H9 (cell line): ENCODE results near the gene MKI67. TPM values are rescaled to one million over a fixed set of nuclear protein-coding genes. Genes with fewer than 3 reads are reported as not detected.
A peak's percentile ranks its signal among the peaks of the same experiment; 100 is the strongest.

Experiments used
- DNase-seq: peaks from one replicate; pipeline ENCODE4 v3.0.0-alpha.2; 2017
- H2AFZ ChIP-seq: one replicate; pipeline ENCODE4 v1.6.1; 2013; ENCODE audit warnings: mild to moderate bottlenecking, low read length, control low read depth, moderate library complexity
- H2AK5ac ChIP-seq: 2 replicates; pipeline ENCODE4 v1.6.1; 2013; ENCODE audit warnings: low read length, control low read depth, mixed read lengths; ENCODE audit not compliant: insufficient read length
- H2BK120ac ChIP-seq: one replicate; pipeline ENCODE4 v1.6.1; 2013; ENCODE audit warnings: low read depth, mild to moderate bottlenecking, low read length, control low read depth, inconsistent platforms; ENCODE audit not compliant: poor library complexity, severe bottlenecking
- H2BK12ac ChIP-seq: 2 replicates; pipeline ENCODE4 v1.6.1; 2013; ENCODE audit warnings: low read length, control low read depth, mixed read lengths, low read depth; ENCODE audit not compliant: insufficient read length
- H2BK15ac ChIP-seq: 2 replicates; pipeline ENCODE4 v1.6.1; 2013; ENCODE audit warnings: low read depth, low read length, control low read depth
- H2BK20ac ChIP-seq: one replicate; pipeline ENCODE4 v1.6.1; 2013; ENCODE audit warnings: low read depth, mild to moderate bottlenecking, low read length, control low read depth, inconsistent platforms; ENCODE audit not compliant: poor library complexity, severe bottlenecking
- H2BK5ac ChIP-seq: 2 replicates; pipeline ENCODE4 v1.6.1; 2013; ENCODE audit warnings: low read length, control low read depth, mixed read lengths; ENCODE audit not compliant: insufficient read length
- H3K14ac ChIP-seq: 2 replicates; pipeline ENCODE4 v1.6.1; 2013; ENCODE audit warnings: low read length, control low read depth; ENCODE audit not compliant: insufficient read depth
- H3K18ac ChIP-seq: 2 replicates; pipeline ENCODE4 v1.6.1; 2013; ENCODE audit warnings: low read depth, mild to moderate bottlenecking, mixed read lengths, low read length, control low read depth; ENCODE audit not compliant: insufficient read length
- H3K23ac ChIP-seq: 2 replicates; pipeline ENCODE4 v1.6.1; 2013; ENCODE audit warnings: low read length, control low read depth, mixed read lengths, low read depth; ENCODE audit not compliant: insufficient read length
- H3K23me2 ChIP-seq: 2 replicates; pipeline ENCODE4 v1.6.1; 2013; ENCODE audit warnings: low read depth, mild to moderate bottlenecking, mixed read lengths, low read length, control low read depth; ENCODE audit not compliant: insufficient read length, poor library complexity, severe bottlenecking
- H3K27ac ChIP-seq: 2 replicates; pipeline ENCODE4 v1.5.1; 2013; ENCODE audit warnings: low read length, control low read depth, mixed read lengths, low read depth; ENCODE audit not compliant: insufficient read length
- H3K27me3 ChIP-seq: 2 replicates; pipeline ENCODE4 v1.6.1; 2013; ENCODE audit warnings: low read length, control low read depth, inconsistent platforms; ENCODE audit not compliant: insufficient read depth
- H3K4ac ChIP-seq: 2 replicates; pipeline ENCODE4 v1.6.1; 2013; ENCODE audit warnings: low read depth, mild to moderate bottlenecking, control low read depth, inconsistent platforms, low read length, moderate library complexity
- H3K4me1 ChIP-seq: 2 replicates; pipeline ENCODE4 v1.6.1; 2013; ENCODE audit warnings: low read length, control low read depth, inconsistent platforms; ENCODE audit not compliant: insufficient read depth
- H3K4me2 ChIP-seq: 2 replicates; pipeline ENCODE4 v1.6.1; 2013; ENCODE audit warnings: low read length, control low read depth, mixed read lengths; ENCODE audit not compliant: insufficient read length, insufficient read depth
- H3K56ac ChIP-seq: 2 replicates; pipeline ENCODE4 v1.6.1; 2013; ENCODE audit warnings: low read depth, mild to moderate bottlenecking, mixed read lengths, low read length, control low read depth; ENCODE audit not compliant: insufficient read length
- H3K79me1 ChIP-seq: 2 replicates; pipeline ENCODE4 v1.6.1; 2013; ENCODE audit warnings: low read depth, mild to moderate bottlenecking, moderate library complexity, low read length, control low read depth, inconsistent platforms; ENCODE audit not compliant: insufficient read depth, poor library complexity, severe bottlenecking
- H3K79me2 ChIP-seq: 2 replicates; pipeline ENCODE4 v1.6.1; 2013; ENCODE audit warnings: low read length, control low read depth, inconsistent platforms; ENCODE audit not compliant: insufficient read depth
- H3K9ac ChIP-seq: 2 replicates; pipeline ENCODE4 v1.6.1; 2013; ENCODE audit warnings: low read length, control low read depth, mixed read lengths; ENCODE audit not compliant: insufficient read length; ENCODE audit errors: extremely low read depth
- H3K9me3 ChIP-seq: one replicate; pipeline ENCODE4 v1.6.1; 2013; ENCODE audit warnings: low read depth, low read length, inconsistent platforms; ENCODE audit not compliant: control insufficient read depth
- H3T11ph ChIP-seq: one replicate; pipeline ENCODE4 v1.6.1; 2013; ENCODE audit warnings: mild to moderate bottlenecking, low read length, control low read depth, inconsistent platforms
- H4K20me1 ChIP-seq: one replicate; pipeline ENCODE4 v1.6.1; 2013; ENCODE audit not compliant: control insufficient read depth, insufficient read length, insufficient read depth
- H4K5ac ChIP-seq: 2 replicates; pipeline ENCODE4 v1.6.1; 2013; ENCODE audit warnings: low read depth, mild to moderate bottlenecking, mixed read lengths, low read length, control low read depth; ENCODE audit not compliant: insufficient read length
- H4K8ac ChIP-seq: replicated peaks from 2 replicates; pipeline ENCODE4 v1.6.1; 2013; ENCODE audit warnings: low read length, control low read depth, mixed read lengths, low read depth; ENCODE audit not compliant: insufficient read length
- H4K91ac ChIP-seq: 2 replicates; pipeline ENCODE4 v1.6.1; 2013; ENCODE audit warnings: low read depth, mild to moderate bottlenecking, moderate library complexity, mixed read lengths, low read length, control low read depth; ENCODE audit not compliant: insufficient read length
- H3K27ac Mint-ChIP-seq, 3 experiments: 2 replicates in 2 of 3; 3 replicates in 1 of 3; pipeline ENCODE4 v1.8.0; 2020 to 2021; ENCODE audit warnings: mixed read lengths in 3 of 3, mild to moderate bottlenecking in 1 of 3, moderate library complexity in 1 of 3
- H3K27me3 Mint-ChIP-seq: 2 replicates; pipeline ENCODE4 v1.8.0; 2021; ENCODE audit warnings: low read depth, mild to moderate bottlenecking, moderate library complexity, mixed read lengths
- H3K36me3 Mint-ChIP-seq, 3 experiments: 2 replicates in 2 of 3; 3 replicates in 1 of 3; pipeline ENCODE4 v1.8.0; 2020 to 2021; ENCODE audit warnings: low read depth in 3 of 3, mixed read lengths in 3 of 3; ENCODE audit not compliant: insufficient read depth in 1 of 3
- H3K4me1 Mint-ChIP-seq, 2 experiments: 2 replicates each; pipeline ENCODE4 v1.8.0; 2020; ENCODE audit warnings: mixed read lengths in 2 of 2
- H3K4me3 Mint-ChIP-seq, 2 experiments: 2 replicates in 1 of 2; 3 replicates in 1 of 2; pipeline ENCODE4 v1.8.0; 2020 to 2021; ENCODE audit warnings: mild to moderate bottlenecking in 2 of 2, mixed read lengths in 2 of 2, moderate library complexity in 1 of 2
- H3K9me3 Mint-ChIP-seq, 2 experiments: 2 replicates in 1 of 2; 3 replicates in 1 of 2; pipeline ENCODE4 v1.8.0; 2020; ENCODE audit warnings: mild to moderate bottlenecking in 2 of 2, mixed read lengths in 2 of 2, moderate library complexity in 1 of 2
- CTCF ChIP-seq: fragments of 200-600 bp; sonication (generic); conservative IDR thresholded peaks from 3 replicates; pipeline ENCODE4 v1.8.0; 2021; ENCODE audit warnings: antibody characterized with exemption, mild to moderate bottlenecking
- WGBS: extraction: QIAGEN DNeasy Blood & Tissue Kit; methylation state at CpG from one replicate; pipeline ENCODE4 v1.1.7; 2013; ENCODE audit warnings: missing lambda C conversion rate, low lambda C conversion rate, mixed read lengths; ENCODE audit not compliant: insufficient read length; ENCODE audit errors: extremely low coverage; 5-methylcytosine and 5-hydroxymethylcytosine counted together
- total RNA-seq: library from RNA; stranded (reverse); gene quantifications from 2 replicates; pipeline ENCODE4 v1.2.1, GENCODE V29; 2021

Gene MKI67
- total RNA-seq, 1 experiment from 2014 or later: 108 TPM

GRCh38 chr10:128084991-128085390 lies 41.2 kb downstream of the MKI67 start:
- H3K9me3 ChIP-seq: no peaks in the 10 kb centered on the region
- H2BK15ac ChIP-seq: no peak overlapping the region
- no peak overlapping the region for H2BK12ac ChIP-seq
- H2BK5ac ChIP-seq: no peak overlapping the region
- H2BK120ac ChIP-seq: no peak overlapping the region
- no peak overlapping the region for H4K91ac ChIP-seq
- H3K36me3 Mint-ChIP-seq: no peaks in the 10 kb centered on the region
- H3K18ac ChIP-seq: no peak overlapping the region
- H2AFZ ChIP-seq: no peak overlapping the region
- no peak overlapping the region for H3K4me2 ChIP-seq
- H3K23me2 ChIP-seq: no peaks in the 10 kb centered on the region
- no peak overlapping the region for H3K14ac ChIP-seq
- no CpG with 5 or more reads among the region's 8 CpGs for WGBS
- no peak overlapping the region for H2AK5ac ChIP-seq
- TF ChIP-seq CTCF: no peak
- no peaks in the 10 kb centered on the region for H4K20me1 ChIP-seq
- H3K27ac Mint-ChIP-seq: peak overlapping the region in 1 of 3 experiments; percentile 49; a peak in 2 of 7 replicates
- H3K4me1 Mint-ChIP-seq: peaks cover 45 to 48% of the 10 kb centered on the region in 2 experiments
- H4K8ac ChIP-seq: no peak overlapping the region
- no peak overlapping the region for H3K27ac ChIP-seq
- no peak overlapping the region for H3K4me3 Mint-ChIP-seq
- H3K23ac ChIP-seq: no peak overlapping the region
- no peaks in the 10 kb centered on the region for H3K27me3 ChIP-seq
- H3T11ph ChIP-seq: no peak overlapping the region
- no peaks in the 10 kb centered on the region for H3K79me2 ChIP-seq
- H3K4me1 ChIP-seq: peaks cover 15% of the 10 kb centered on the region
- no peaks in the 10 kb centered on the region for H3K79me1 ChIP-seq
- H3K9ac ChIP-seq: no peak overlapping the region
- H3K27me3 Mint-ChIP-seq: peaks cover 2% of the 10 kb centered on the region
- H2BK20ac ChIP-seq: no peak overlapping the region
- DNase-seq: peak; percentile 22
- H3K4ac ChIP-seq: no peak overlapping the region
- no peak overlapping the region for H4K5ac ChIP-seq
- H3K56ac ChIP-seq: no peak overlapping the region
- H3K9me3 Mint-ChIP-seq: no peaks in the 10 kb centered on the region
